Stimulated activated CD8-positive, alpha-beta memory T cell treated with anti-CD3 and anti-CD28 coated beads, Interleukin-4, amount 100 ng/mL, for 4 hours (primary cell): Measurements from ENCODE around the gene FBLN2.

ENCODE experiments used
- DNase-seq, 2 donors: peaks; one replicate each; pipeline ENCODE4 v3.0.0-alpha.2; 2020; ENCODE audit warnings: low read depth in 2 of 2, low spot score in 1 of 2

Gene FBLN2

GRCh38 chr3:13659221-13659969 lies 110.5 kb downstream of the FBLN2 start:
- no peak for DNase-seq

- no peak for DNase-seq
Measured at GRCh38 chr3:13660042-13660874, 111.3 kb downstream of the FBLN2 start.

GRCh38 chr3:13661121-13661520 lies 112.2 kb downstream of the FBLN2 start:
- no peak for DNase-seq

- no peak for DNase-seq
Measured at GRCh38 chr3:13662238-13662847, 113.4 kb downstream of the FBLN2 start.

- DNase-seq, result no peak
Measured at GRCh38 chr3:13663781-13664535, 115.0 kb downstream of the FBLN2 start.

GRCh38 chr3:13665582-13666226 lies 116.8 kb downstream of the FBLN2 start:
- DNase-seq, result no peak

- DNase-seq, result no peak
Measured at GRCh38 chr3:13666227-13666619, 117.3 kb downstream of the FBLN2 start.

- DNase-seq, result no peak
Measured at GRCh38 chr3:13666781-13667709, 118.1 kb downstream of the FBLN2 start.

GRCh38 chr3:13668136-13668535 lies 119.2 kb downstream of the FBLN2 start:
- no peak for DNase-seq

GRCh38 chr3:13669457-13669856 lies 120.5 kb downstream of the FBLN2 start:
- no peak for DNase-seq

GRCh38 chr3:13670292-13670691 lies 121.4 kb downstream of the FBLN2 start:
- DNase-seq, result no peak

- no peak for DNase-seq
Measured at GRCh38 chr3:13671482-13672233, 122.7 kb downstream of the FBLN2 start.

- DNase-seq, result no peak
Measured at GRCh38 chr3:13673207-13673606, 124.3 kb downstream of the FBLN2 start.

- DNase-seq, result no peak
Measured at GRCh38 chr3:13674538-13675185, 125.7 kb downstream of the FBLN2 start.

- DNase-seq, result no peak
Measured at GRCh38 chr3:13676356-13677017, 127.6 kb downstream of the FBLN2 start.

GRCh38 chr3:13677272-13677671 lies 128.3 kb downstream of the FBLN2 start:
- no peak for DNase-seq

GRCh38 chr3:13681931-13682330 lies 133.0 kb downstream of the FBLN2 start:
- no peak for DNase-seq
